ENCODE data around the gene PDE6G.

- TF ChIP-seq CTCF (conservative IDR thresholded peaks at IDR 0.05 in 1 of 2, IDR thresholded peaks at IDR 0.05 in 1 of 2; ENCODE audit: extremely low read depth in 1 of 2, insufficient read depth in 1 of 2, low read depth in 1 of 2, low read length in 2 of 2), result no peak
- no peak for TF ChIP-seq EZH2 (IDR thresholded peaks at IDR 0.05; ENCODE audit: borderline replicate concordance, low read length)
Observed at GRCh38 chr17:81640011-81640410, 16.3 kb downstream of the PDE6G start.

Measured in mammary epithelial cell (primary cell).